DMS79 (cell line): ENCODE data around the gene GALM.
"Not testable (repeated sequence)": the region's sequence is repeated elsewhere in the genome, so short reads cannot be mapped to it uniquely, and the experiment has no call there.

ENCODE experiments used
- DNase-seq: peaks from one replicate; lab custom pipeline; 2025; lab: John Stamatoyannopoulos, UW

GALM gene

DNA sequence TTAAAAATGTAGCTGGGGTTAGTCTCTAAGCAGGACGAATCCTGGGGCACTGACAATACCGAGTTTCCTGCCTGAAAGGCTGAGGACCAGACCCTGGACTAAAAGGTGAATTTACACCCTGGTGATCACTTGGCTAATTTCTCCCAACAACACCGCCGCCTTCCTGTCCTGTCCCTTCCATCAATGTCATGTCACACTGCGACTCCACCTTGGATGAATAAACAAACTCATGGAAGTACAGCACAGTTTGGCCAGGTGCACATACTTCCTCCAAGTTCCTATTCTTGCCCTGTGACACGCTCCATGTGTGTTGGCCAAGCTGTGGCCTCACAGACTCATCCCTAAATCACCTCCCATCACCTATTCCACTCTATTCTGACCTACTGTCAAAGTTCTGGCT is 15.9 kb upstream of the GALM start:
- no peak for DNase-seq

DNA sequence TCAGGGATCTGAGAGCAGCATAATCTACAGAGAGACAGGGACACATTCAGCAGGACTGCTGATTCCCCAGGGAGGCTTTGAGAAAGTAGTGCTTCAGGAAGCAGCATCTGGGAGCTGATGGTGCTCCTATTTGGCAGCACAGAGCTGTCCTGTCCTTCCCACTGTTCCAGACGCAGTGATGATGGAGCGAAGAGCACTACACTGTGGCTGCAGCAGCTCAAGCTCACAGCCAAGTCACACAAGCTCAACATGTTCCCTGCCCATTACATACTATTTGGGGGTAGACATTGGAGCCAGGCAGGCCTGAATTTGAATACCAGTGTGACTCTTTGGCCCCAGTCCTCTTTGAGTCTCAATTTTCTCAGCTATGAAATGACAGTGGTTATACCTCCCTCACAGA is 15.2 kb upstream of the GALM start:
- no peak for DNase-seq

DNA sequence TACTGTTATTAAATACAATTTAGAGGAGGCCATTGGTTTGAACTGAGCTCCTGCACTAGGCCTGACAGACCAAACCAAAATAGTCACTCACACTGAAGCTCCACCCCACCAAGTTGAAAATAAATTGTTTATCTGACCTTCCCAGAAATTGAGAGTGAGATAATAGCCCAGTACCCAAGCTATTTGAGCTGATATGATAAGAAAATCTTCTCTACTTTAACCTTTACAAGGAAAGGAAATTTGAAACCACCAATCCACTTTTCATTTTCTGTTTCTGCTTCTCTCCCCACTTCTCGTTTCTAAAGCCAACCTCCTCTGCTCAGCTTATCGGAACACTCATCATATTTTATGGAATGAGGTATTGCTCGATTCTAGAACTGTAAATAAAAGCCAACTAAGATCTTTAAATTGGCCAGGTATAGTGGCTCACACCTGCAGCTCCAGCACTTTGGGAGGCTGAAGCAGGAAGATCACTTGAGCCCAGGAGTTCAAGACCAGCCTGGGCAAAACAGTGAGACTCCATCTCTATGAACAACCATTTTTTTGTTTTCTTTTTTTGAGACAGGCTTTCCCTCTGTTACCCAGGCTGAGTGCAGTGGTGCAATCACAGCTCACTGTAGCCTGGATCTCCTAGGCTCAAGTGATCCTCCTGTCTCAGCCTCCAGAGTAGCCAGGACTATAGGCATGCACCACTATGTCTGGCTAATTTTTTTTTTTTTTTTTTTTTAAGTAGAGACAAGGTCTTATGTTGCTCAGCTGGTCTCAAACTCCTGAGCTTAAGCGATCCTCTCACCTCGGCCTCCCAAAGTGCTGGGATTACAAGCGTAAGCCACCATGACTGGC is 13.3 kb upstream of the GALM start:
- no peak for DNase-seq

DNA sequence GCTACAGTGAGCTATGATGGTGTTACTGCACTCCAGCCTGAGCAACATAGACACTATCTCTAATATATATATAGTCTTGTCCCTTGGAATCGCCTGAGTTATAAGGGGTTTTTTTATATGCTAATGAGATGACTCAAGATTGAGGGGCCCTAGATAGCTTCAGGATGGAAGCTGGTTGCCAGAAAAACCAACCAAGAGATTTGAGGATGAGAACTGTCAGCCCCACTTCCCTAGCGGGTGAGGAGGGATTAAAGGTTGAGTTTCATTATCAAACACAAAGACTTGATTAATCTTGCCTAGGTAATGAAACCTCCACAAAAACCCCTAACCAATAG is 12.6 kb upstream of the GALM start:
- DNase-seq: no peak

DNA sequence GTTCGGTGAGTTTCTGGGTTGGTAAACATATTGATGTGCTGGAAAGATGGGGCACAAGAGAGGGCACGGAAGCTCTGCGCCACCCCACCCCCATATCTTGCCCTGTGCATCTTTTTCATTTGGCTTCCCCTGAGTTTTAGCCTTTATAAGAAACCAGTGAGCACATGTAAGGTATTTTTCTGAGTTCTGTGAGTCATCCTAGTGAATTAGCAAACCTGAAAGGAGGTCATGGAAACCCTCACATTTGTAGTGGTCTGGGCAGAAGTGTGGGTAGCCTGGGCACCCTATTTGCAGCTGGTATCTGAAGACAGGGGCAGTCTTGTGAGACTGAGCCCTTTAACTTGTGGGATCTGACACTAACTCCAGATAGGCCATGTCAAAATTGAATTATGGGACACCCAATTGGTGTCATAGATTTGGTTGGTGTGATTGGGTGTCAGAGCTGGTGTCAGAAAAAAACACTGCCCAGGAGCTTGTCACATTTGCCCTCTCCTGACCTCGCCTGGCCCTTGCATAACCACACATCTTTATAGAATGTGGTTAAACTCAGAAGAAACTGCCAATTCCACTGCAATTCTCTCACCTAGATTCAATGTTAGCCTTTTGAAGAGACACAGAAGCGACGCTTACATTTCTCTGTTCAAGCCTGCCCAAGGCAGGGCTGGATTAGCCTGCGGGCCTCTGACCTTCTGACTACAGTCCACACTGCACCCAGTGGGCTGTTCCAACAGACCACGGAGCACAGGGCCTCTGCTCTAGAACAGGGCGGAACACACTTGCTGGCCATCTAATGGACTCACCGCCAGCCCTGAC is 12.0 kb upstream of the GALM start:
- DNase-seq: no peak

DNA sequence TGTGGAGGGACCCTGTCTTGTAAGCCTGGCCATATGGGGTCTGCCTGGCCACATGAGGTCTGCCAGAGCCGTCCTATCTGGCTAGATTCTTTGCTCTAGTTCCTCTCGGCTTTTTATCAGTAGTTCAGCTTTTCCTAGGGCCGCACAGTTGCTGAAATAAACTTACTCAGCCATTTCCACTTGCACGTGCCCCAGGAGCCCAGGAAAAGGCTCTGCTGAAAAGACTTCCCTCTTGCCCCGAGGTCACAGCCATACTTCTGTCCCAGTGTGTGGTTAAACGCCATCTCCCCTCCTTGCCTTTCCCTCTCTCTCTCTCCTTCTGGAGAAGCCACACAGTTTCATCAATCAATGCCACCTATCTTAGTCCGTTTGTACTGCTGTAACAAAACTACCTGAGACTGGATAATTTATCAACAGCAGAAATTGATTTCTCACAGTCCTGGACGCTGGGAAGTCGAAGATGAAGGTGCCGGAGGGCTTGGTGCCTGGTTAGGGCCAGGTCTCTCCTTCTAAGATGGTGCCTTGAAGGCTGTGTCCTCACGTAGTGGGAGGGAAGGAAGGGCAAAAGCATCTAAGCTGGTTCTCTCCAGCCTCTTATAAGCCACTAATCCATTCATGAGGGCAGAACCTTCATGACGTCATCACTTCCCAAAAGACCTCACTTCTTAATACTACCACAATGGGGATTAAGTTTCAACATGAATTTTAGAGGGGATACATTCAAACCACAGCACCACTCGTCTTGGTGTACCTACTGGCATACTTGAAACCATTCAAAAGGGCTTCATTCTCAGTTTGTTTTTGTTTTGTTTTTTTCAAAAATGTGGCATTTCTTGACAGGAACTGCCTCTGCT is 11.2 kb upstream of the GALM start:
- DNase-seq: no peak

DNA sequence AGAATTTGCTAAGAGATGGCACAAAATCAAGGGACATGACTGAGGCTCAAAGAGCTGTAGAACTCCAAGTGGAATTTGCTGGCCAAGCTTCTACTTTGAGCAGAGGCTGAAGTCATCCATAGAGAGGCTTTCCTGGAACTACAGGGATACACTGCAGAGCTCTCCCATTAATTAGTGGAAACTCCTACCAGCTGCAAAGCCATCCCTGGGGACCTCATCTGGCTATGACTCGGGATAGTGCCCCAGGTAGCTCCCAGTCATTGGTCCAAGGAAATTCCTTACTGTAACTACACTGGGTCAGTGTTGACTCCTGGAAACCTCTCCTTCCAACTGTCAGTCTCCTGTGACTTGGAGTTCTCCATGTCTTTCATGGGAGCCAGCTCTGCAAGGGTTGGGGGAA is 10.5 kb upstream of the GALM start:
- no peak for DNase-seq

DNA sequence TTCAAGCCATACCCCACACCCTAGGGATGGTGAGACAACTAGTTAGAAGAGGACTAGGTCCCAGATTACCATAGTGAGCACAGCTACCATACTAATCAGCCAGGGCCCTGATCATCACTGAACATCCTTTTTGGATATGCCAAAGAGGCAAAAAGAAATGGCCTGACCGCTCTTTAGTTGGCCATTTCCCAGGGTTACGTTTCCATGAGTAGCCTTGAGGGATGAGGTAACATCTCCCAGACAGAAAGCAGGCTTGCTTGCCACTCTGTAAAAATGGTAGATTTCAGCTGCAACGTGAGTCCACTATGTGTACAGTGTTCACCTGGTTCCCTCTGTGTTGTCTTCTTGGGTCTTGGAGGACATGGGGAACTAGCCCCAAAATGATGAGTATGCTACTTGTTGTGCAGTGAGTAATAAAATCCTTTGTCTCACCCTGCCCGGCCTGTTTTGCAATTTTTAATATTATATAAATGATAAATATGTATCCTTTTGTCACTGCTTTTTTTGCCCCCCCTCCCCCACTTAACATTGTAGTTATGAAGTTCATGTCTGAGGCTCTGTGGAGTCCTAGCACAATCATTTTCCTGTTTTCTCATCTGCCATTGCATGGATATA is 8.9 kb upstream of the GALM start:
- no peak for DNase-seq

DNA sequence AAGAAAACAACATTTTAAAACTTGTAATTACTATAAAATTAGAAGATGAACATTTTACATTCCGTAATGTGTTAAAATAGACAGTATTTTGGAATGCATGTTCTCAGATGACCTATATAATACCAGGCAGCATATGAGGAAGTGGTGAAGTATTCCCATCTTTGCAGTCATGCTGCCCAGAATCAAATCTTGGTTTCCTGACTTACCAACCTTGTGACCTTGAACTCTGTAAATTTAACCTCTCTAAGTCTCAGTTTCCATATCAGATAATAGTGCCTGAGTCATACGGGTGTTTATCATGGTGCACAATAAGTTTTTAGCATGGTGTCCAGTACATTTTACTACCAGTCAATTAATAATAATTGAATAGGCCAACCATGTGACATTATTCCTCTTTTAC is 7.3 kb upstream of the GALM start:
- DNase-seq: no peak

DNA sequence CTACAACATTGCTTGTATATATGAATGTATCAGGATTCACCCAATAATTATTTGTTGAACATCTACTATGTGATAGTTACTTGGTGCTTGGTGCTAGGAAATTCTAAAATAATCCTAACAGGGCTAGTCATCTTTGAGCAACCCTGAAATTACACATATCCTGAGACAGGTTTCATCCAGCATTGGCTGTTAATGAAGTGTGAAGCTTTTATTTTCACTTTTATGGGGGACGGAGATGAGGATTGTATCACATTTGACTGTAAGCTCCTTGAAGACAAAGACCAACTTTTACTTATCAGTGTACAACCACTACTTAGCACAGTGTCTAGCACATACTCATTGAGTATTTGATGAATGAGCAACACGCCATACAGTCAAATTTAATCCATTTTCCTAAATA is 6.8 kb upstream of the GALM start:
- DNase-seq: no peak

DNA sequence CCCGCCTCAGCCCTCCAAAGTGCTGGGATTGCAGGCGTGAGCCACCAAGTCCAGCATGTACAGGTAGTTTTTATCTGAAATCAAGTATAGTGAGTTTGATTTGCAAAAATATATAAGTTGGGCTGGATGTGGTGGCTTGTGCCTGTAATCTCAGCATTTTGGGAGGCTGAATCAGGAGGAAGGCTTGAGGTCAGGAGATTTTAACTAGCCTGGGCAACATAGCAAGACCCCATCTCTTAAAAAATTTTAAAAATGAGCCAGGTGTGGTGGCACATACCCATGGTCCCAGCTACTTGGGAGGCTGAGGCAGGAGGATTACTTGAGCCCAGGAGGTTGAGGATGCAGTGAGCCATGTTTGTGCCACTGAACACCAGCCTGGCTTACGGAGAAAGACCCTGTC is 5.6 kb upstream of the GALM start:
- DNase-seq: no peak

DNA sequence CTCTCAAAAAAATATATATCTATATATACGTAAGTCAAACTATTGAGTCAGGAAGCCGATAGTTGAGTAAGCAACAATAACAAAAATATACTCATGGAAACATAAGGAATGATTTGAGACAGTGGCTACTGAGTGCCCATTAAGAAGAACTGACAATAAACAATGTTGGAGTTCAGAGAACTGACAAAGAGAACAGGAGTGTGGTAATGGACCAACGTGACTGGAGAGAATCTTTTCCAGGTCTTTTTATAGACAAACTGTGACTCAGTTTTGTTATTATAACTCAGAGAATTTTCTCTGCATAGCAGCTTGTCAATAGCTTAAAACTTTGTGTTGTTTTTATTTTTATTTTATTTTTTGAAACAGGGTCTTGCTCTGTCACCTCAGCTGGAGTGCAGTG is 4.6 kb upstream of the GALM start:
- DNase-seq: no peak

DNA sequence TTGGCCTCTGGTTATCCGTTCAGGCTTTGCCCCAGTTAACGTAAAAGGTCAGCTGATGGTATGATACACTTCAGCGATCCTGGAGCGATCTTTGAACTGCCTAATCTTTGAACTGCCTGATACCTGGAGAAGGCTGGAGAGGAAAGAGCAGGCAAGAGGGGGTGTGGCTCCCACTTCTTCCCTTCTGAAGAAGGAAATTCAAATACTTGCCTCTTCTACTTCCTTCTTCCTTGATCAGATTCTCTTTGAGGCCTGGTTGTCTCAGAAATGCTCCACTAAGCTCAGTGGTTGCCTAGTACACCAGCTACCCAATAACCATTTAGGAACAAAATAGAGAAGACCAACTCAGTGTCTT is 619 bp downstream of the GALM start:
- DNase-seq: no peak

DNA sequence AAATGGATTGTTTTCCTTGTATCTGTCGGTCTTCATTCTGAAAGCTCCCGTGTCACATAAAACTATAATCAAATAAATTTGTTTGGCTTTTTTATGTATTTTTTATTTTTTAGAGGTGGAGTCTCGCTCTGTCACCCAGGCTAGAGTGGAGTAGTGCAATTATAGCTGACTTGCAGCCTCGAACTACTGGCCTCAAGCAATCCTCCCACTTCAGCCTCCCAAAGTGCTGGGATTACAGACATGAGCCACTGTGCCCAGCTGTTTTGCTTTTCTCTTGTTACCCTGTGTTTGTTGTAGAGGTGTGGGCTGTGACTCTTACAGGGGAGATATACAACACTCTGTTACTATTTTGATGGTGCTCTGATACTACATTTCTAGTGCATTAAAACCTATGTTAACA is 2.2 kb downstream of the GALM start:
- DNase-seq: no peak

DNA sequence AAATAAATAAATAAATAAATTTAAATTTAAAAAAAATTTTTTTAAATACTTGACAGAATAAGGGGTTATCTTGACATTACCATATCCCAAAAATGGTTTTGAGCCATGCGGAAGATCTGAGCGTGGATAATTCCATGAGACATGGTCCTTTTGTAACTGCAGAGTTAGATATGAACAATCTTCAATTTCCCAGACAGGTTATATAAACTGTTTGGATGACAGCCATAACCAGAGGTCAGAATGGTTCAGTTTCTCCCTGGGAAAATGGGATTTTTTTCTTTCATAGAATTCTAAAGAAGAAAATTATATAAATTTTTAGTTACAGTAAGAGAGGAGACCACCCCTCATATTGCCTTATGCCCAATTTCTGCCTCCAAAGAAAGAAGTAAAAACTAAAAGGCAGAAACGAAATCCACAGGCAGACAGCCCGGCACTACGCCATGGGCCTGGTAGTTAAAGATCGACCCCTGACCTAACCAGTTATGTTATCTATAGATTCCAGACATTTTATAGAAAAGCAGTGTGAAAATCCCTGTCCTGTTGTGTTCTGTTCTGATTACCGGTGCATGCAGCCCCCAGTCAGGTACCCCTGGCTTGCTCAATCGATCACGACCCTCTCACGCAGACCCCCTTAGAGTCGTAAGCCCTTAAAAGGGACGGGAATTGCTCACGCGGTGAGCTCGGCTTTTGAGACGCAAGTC is 3.0 kb downstream of the GALM start:
- no peak for DNase-seq

DNA sequence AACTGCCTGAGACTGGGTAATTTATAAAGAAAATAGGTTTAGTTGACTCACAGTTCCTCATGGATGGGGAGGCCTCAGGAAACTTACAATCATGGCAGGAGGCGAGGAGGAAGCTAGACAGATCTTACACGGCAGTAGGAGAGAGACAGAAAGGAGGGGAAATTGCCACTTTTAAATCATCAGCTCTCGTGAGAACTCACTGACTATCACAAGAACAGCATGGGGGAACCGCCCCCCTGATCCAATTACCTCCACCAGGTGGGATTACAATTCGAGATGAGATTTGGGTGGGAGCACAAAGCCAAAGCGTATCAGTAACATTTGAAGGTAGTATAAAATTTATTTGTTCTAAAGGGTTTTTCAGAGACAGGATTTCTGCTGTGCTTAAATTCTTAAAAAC is 5.4 kb downstream of the GALM start:
- DNase-seq: no peak

DNA sequence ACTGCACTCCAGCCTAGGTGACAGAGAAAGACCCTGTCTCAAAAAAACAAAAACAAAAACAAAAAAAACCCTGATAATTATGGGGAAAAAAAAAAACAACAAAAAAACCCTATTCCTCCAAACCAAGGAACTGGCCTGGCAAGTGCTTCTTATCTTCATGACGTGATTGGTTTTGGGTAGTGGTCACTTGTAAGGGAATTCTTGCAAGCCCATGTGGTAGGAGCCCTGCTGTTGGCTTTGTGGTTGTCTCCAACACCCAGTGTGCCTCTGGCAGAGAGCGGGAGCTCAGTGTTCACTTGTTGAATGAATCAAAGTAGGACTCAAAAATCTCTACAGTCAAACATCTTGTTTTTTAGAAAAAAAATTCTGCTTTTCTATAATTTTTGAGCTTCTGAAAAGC is 6.0 kb downstream of the GALM start:
- DNase-seq: no peak

DNA sequence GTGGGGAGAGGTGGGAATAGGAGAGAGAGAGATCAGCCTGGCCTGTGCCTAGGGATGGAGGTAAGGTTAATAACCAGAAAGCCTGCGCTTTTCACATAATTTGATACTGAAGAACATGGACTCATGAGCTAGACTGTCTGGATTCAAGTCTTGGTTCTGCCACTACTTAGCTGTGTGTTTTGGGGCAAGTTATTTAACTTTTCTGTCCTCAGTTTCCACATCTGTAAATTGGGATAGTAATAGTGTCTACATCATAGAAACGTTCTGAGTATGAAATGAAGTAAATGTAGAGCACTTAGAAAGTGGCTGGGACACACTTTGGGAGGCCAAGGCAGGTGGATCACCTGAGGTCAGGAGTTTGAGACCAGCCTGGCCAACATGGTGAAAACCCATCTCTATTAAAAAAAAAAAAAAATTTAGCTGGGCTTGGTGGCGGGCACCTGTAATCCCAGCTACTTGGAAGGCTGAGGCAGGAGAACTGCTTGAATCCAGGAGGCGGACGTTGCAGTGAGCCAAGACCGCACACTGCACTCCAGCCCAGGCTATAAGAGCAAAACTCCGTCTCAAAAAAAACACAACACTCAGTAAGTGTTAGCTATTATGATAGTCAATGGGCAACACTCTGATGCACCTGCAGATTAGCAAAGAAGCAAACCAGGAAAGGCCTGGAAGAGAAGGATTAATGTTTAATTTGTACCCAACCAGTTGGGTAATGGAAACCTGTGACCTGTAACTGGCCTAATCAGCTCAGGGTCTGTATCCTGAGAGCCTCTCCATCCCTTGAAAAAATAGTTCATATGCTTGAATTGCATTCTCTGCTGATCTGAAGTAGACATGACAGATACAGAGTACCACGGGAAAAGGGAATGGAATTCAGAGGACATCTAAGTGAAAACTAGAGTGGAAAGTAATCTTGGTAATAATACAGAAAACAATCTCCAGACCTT is 6.8 kb downstream of the GALM start:
- no peak for DNase-seq

DNA sequence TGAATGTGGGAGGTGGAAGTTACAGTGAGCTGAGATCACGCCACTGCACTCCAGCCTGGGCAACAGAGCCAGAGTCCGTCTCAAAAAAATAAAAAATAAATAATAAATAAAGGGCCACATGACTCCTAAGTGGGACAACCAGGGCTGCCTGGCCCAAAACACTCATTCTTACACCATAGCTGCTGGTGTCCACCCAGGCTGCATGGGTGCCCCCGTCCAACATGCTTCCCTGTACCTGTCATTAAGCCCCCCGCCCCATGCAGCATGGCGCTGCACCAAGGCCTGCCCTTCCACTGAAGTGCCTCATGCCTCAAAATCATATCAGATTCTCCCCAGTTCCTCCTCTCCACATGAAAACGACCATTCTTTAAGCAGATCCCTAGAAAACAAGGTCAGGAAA is 10.8 kb downstream of the GALM start:
- DNase-seq: no peak

DNA sequence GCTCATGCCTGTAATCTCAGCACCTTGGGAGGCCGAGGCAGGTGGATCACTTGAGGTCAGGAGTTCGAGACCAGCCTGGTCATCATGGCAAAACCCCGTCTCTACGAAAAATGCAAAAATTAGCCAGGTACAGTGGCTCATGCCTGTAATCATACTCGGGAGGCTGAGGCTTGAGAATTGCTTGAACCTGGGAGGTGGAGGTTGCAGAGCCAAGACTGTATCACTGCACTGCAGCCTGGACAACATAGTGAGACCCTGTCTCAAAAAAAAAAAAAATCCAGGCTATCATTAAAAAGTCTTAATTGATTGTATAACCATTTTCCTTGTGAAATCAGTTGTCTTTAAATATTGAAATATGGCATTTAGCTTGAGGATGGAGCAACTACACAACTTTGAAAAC is 15.0 kb downstream of the GALM start:
- not testable (repeated sequence) for DNase-seq
